ENCODE results near the gene SMPD3.

- no peak for TF ChIP-seq CTCF (IDR thresholded peaks at IDR 0.05)
- no peak for TF ChIP-seq SIN3A (IDR thresholded peaks at IDR 0.05; ENCODE audit: borderline replicate concordance, insufficient read depth, low read depth, low read length)
These were observed 47.3 kb downstream of the SMPD3 start for GRCh38 chr16:68400924-68401460.
